Retinal pigment epithelial cell (primary cell): ENCODE measurements around the gene PEX10.

ENCODE experiments used
- DNase-seq: peaks from one replicate; pipeline ENCODE4 v3.0.0-alpha.2; 2010; ENCODE audit warnings: low read depth
- H3K4me3 ChIP-seq: 2 replicates; pipeline ENCODE4 v1.5.1; 2011; ENCODE audit warnings: mild to moderate bottlenecking, low read length, control low read depth, moderate library complexity
- CTCF ChIP-seq: conservative IDR thresholded peaks from 2 replicates; pipeline ENCODE4 v1.5.1; 2011; ENCODE audit warnings: low read depth, low read length, control low read depth, inconsistent platforms

PEX10 gene

DNA sequence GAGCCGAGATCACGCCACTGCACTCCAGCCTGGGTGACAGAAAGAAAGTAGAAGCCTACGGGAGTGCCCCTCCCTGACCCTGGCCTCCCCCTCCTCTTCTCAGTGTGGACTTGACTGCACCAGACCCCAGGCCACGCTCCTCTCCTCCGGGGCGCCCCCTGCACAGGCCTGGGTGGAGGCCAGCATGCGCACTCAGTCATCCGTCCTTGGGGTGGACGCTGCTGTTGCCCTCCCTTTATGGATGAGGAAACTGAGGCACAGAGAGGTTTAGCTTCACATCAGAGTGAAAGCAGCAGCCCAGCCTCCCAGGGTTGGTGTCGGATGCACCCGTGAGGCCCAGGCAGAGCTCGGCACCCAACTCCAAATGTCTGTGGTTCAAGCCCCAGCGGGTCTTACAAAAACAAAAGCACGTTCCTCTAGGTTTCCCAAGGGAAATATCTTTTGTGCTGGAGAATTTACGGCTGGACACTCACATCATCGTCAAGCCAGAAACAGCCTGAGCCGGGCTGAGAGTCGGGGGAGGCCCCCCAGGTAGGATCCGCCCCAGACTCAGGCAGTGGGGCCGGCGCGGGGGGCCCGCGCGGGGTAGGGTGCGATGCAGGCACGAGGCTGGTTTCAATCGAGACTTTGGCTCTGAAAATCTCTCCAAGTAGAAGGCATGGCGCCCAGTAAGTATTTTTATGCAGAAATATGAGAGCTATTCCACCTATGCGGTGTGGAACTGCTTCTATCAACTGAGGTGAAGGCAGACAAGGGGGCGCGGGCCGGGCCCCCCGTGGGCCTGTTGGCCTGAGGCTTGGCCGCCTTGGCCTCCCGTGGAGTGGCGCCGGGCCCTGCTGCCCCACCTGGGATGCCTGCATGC is 57.6 kb downstream of the PEX10 start:
- TF ChIP-seq CTCF = no peak

More for the DNA sequence above, 57.6 kb downstream of the PEX10 start:
- H3K4me3 ChIP-seq = no peak overlapping the region
- DNase-seq = no peak
